Measurements from ENCODE around the gene BBX. TPM values are rescaled to one million over a fixed set of nuclear protein-coding genes. Genes with fewer than 3 reads are reported as not detected.

BBX gene
- total and polyA plus RNA-seq, 2 donors from 2014 or later = 8.1 to 85.8 TPM

DNA sequence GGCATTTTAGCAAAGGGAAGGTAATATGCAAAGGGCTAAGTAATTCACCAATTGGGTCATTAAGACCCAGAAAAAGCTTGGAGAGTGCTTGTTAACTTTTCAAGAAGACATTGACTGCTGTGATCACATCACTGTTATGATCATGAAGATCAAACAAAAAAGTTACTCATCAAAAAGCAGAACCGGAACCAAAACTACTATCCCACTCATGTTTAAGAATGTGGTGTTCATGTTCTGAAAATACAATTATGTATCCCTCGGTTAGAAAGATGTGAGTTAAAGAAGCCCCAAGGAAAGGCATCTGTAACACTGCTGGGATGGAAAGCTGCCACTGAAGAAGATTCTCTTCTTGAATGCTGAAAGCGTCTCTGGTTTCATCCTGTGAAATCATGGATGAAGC lies 32.6 kb downstream of the BBX start:
- intact Hi-C loops (cut with DNase I) = no loop called here
- Histone ChIP-seq H3K4me3 (ENCODE audit: low read length in 3 of 3) (no peak overlapping the region), H3K4me1 (ENCODE audit: control insufficient read depth in 2 of 3, insufficient read depth in 2 of 3, low read depth in 1 of 3, low read length in 3 of 3) (no peaks in the 10 kb centered on the region), H3K9ac (ENCODE audit: low read length in 3 of 3) (no peak overlapping the region), H3K27me3 (ENCODE audit: control insufficient read depth, insufficient read depth, low read length) (no peaks in the 10 kb centered on the region), H3K36me3 (ENCODE audit: control insufficient read depth in 2 of 3, insufficient read depth in 3 of 3, low read length in 3 of 3) (no peaks in the 10 kb centered on the region), H3K9me3 (ENCODE audit: control insufficient read depth in 2 of 3, insufficient read depth in 1 of 3, low read length in 3 of 3) (no peaks in the 10 kb centered on the region), H3K27ac (ENCODE audit: low read depth in 2 of 2, low read length in 2 of 2) (no peak overlapping the region)
- no peak for DNase-seq
- no peak for FAIRE-seq
- no peak for TF ChIP-seq CTCF (IDR thresholded peaks at IDR 0.05; ENCODE audit: borderline replicate concordance, extremely low read depth, insufficient read depth)

- Histone ChIP-seq H3K27ac (ENCODE audit: low read depth in 2 of 2, low read length in 2 of 2) (no peak overlapping the region), H3K4me3 (ENCODE audit: low read length in 3 of 3) (no peak overlapping the region), H3K36me3 (ENCODE audit: control insufficient read depth in 2 of 3, insufficient read depth in 3 of 3, low read length in 3 of 3) (no peaks in the 10 kb centered on the region), H3K27me3 (ENCODE audit: control insufficient read depth, insufficient read depth, low read length) (no peaks in the 10 kb centered on the region), H3K4me1 (ENCODE audit: control insufficient read depth in 2 of 3, insufficient read depth in 2 of 3, low read depth in 1 of 3, low read length in 3 of 3) (no peaks in the 10 kb centered on the region), H3K9ac (ENCODE audit: low read length in 3 of 3) (no peak overlapping the region), H3K9me3 (ENCODE audit: control insufficient read depth in 2 of 3, insufficient read depth in 1 of 3, low read length in 3 of 3) (no peaks in the 10 kb centered on the region)
- intact Hi-C loops (cut with DNase I) = no loop called here
- FAIRE-seq = no peak
- TF ChIP-seq CTCF (IDR thresholded peaks at IDR 0.05; ENCODE audit: borderline replicate concordance, extremely low read depth, insufficient read depth) = no peak
- DNase-seq = no peak
These were observed 35.0 kb downstream of the BBX start for GRCh38 chr3:107557743-107558142.

DNA sequence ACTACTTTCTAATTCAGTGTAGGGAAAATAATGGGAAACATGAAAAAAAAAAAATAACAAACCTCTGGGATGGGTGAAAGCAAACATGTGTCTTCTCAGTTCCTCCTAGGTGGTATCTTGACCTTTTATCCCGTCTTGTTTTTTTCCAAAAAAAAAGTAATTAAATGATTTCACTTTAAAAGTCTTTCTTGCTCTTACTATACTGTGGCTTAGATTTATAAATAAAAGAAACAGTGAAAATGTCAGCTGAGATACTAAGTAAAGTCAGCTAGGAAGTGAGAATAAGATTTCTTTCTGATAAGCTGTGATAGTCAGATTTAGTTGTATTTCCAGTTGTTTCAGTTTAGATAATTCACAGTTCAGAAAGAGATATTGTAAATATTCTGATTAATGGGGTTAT lies 37.4 kb downstream of the BBX start:
- TF ChIP-seq CTCF (IDR thresholded peaks at IDR 0.05; ENCODE audit: borderline replicate concordance, extremely low read depth, insufficient read depth) = no peak
- FAIRE-seq = no peak

DNA sequence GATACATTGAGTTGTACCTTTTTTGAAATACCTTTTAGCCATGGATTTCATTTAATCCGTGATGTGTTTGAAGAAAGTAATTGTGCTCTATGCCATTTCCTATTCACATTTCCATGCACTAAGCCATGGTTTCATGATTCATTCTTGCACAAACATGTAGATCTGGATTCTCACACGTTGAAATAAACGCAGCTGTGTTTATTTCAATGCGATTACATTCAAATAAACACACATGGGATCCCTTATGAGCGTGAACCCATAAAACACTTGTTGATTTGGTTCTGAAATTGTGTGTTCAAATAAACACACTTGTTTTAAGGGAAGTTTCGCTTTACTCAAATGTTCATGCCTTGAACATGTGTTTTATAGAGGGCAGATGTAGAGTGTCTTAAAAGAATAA lies 39.2 kb downstream of the BBX start:
- Histone ChIP-seq H3K27ac (ENCODE audit: low read depth in 2 of 2, low read length in 2 of 2) (no peak overlapping the region), H3K36me3 (ENCODE audit: control insufficient read depth in 2 of 3, insufficient read depth in 3 of 3, low read length in 3 of 3) (no peaks in the 10 kb centered on the region), H3K27me3 (ENCODE audit: control insufficient read depth, insufficient read depth, low read length) (no peaks in the 10 kb centered on the region), H3K9ac (ENCODE audit: low read length in 3 of 3) (no peak overlapping the region), H3K4me3 (ENCODE audit: low read length in 3 of 3) (no peak overlapping the region), H3K9me3 (ENCODE audit: control insufficient read depth in 2 of 3, insufficient read depth in 1 of 3, low read length in 3 of 3) (no peaks in the 10 kb centered on the region), H3K4me1 (ENCODE audit: control insufficient read depth in 2 of 3, insufficient read depth in 2 of 3, low read depth in 1 of 3, low read length in 3 of 3) (no peaks in the 10 kb centered on the region)
- DNase-seq (no peak), FAIRE-seq (no peak)
- intact Hi-C loops (cut with DNase I) = no loop called here
- TF ChIP-seq CTCF (IDR thresholded peaks at IDR 0.05; ENCODE audit: borderline replicate concordance, extremely low read depth, insufficient read depth) = no peak

More for the DNA sequence above, 37.4 kb downstream of the BBX start:
- Histone ChIP-seq H3K27me3 (ENCODE audit: control insufficient read depth, insufficient read depth, low read length) (no peaks in the 10 kb centered on the region), H3K4me3 (ENCODE audit: low read length in 3 of 3) (no peak overlapping the region), H3K36me3 (ENCODE audit: control insufficient read depth in 2 of 3, insufficient read depth in 3 of 3, low read length in 3 of 3) (no peaks in the 10 kb centered on the region), H3K9ac (ENCODE audit: low read length in 3 of 3) (no peak overlapping the region), H3K4me1 (ENCODE audit: control insufficient read depth in 2 of 3, insufficient read depth in 2 of 3, low read depth in 1 of 3, low read length in 3 of 3) (no peaks in the 10 kb centered on the region), H3K27ac (ENCODE audit: low read depth in 2 of 2, low read length in 2 of 2) (no peak overlapping the region), H3K9me3 (ENCODE audit: control insufficient read depth in 2 of 3, insufficient read depth in 1 of 3, low read length in 3 of 3) (no peaks in the 10 kb centered on the region)
- no peak for DNase-seq
- intact Hi-C loops (cut with DNase I) = no loop called here

Data from kidney (tissue), 14 donors.